NCI-H2171 (cell line): ENCODE measurements around the gene OR52B6.
"Not testable (repeated sequence)": the region's sequence is repeated elsewhere in the genome, so short reads cannot be mapped to it uniquely, and the experiment has no call there.

ENCODE experiments used
- DNase-seq: peaks from one replicate; lab custom pipeline; 2025; lab: John Stamatoyannopoulos, UW

Gene OR52B6, protein sequence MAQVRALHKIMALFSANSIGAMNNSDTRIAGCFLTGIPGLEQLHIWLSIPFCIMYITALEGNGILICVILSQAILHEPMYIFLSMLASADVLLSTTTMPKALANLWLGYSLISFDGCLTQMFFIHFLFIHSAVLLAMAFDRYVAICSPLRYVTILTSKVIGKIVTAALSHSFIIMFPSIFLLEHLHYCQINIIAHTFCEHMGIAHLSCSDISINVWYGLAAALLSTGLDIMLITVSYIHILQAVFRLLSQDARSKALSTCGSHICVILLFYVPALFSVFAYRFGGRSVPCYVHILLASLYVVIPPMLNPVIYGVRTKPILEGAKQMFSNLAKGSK

DNA sequence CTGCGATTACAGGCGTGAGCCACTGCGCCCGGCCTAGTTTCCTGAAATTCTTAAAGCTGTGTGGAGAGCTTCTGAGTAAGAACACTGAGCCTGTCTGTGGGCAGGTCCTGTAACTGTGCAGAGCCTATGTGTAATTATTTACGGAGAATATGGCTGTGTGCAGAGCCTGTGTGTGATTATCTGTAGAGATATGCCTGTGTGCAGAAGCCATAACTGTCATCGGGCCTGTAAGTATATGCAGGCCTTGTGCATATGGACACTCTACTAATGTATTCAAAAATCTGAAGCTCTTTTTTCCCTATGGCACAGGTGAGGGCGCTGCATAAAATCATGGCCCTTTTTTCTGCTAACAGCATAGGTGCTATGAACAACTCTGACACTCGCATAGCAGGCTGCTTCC is at the start of gene OR52B6:
OR52B6 (plus strand) TSS at position 301 of the 400 bp plus-strand sequence; CDS start at position 301, 0 bp downstream.
- DNase-seq: no peak

DNA sequence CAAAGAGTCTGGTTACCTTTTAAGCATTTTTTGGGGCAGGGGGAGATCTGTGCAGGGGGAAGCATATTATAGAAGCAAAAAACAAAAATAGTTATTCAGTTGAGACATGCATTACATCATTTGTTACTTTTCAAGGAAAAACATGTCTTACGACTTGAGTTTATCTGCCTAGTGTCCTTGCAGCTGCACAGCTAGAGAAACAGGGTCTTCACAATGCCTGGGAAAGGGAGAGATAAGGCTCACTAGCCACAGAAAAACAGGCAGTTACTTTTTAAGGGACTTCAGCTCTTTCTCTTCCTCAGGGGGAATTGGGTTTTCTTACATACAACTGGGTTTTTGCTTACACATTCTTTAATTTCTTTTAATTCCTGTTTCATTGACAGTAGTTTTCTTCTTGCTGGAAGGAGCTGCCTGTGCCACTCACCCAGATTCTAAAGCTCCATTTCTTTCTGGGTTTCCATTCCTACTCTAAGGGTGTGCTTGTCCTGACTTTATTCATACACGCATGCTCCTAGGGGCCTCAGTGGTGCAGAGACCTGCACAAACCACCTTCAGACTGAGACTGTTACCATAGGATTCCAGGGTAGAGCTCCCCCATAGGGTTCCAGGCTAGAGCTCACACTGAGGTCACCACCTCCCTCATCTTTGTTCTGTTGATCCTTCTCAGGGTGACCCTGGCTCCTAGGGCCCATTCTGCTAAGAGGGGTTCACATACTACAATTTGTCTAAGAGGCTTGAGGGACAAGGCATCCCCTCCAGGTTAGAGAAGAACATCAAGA is 49.4 kb upstream of the OR52B6 start:
- DNase-seq: no peak

DNA sequence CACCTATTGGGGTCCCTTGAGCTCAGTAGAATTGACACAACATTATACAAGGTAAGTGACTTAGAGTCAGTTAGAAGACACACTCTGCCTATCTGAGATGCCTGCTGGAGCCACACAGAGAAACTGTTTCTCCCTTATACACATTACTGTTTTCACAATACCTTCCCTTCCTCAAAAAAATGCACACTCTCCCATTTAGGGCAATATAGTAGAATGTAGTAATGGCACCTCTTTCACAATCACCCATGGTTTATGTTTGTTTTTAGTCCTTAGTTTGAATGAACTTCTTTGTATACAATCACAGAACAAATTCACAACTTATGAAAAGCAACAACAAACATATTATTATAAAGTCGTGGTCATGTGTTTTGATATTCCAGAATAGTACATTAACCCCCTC is 46.6 kb upstream of the OR52B6 start:
- DNase-seq: no peak

DNA sequence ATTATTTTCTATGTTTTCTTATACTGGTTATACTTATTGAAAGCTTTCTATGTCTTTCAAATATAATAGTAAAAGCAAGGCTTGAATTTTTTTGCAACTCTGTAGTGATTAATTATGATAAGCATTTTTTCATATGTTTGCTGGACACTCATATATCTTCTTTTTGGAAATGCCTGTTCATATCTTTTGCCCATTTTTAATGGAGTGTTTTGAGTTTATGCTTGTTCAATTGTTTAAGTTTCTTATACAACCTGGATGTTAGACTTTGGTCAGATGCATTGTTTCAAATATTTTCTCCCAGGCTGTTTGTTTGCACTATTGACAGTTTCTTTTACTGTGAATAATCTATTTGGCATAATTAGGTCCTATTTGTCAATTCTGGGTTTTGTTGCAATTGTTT is 44.2 kb upstream of the OR52B6 start:
- no peak for DNase-seq

DNA sequence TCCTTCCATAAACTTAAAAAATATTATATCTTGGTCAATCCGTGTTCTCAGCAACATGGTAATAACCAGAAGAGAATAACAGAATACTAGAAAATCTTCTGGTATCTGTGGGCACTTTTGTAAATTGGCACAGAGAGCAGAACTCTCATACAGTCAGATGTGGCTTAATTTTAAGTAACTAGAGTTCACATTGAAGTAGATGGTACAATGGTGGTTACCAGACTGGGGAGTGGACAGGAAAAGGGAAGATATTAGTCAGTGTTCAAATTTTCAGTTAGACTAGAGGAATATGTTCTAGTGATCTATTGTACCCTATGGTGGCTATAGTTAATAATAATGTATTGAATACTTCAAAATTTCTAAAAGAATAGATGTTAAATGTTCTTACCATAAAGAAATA is 39.2 kb upstream of the OR52B6 start:
- no peak for DNase-seq

DNA sequence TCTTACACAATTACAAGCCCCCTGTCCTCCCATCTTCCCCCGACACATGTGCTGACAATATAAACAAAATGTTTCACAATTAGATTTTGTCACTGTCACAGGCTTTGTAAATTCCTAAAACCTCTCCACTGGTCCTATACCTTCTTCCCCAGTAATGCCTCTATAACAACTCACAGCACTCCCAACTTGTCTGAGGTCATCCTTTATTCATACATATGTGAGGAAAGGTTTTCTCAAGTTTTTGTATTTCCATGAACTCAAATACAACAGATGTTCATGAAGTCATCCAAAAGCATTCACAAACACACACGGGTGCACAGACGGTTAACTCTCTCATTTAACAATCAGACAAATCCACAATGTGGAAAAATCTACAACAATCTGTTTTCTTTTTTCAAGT is 34.2 kb upstream of the OR52B6 start:
- no peak for DNase-seq

DNA sequence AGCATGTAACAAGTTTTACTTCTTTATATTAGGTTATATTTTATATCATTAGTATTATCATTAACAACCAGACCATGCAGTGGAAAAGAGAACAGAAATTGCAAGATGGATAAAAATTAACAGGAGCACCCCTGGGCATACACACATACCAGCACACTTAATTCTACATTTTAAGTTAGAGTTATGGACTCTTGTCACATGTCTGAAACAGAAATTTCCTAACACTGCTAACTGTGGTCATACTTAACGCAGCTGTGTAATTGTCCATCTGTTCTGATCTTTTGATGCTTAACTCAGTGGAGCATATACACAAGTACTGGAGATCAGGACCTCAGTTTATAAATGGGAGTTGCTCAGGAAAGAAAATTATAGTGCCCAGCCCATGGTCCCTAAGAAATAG is 32.7 kb upstream of the OR52B6 start:
- no peak for DNase-seq

DNA sequence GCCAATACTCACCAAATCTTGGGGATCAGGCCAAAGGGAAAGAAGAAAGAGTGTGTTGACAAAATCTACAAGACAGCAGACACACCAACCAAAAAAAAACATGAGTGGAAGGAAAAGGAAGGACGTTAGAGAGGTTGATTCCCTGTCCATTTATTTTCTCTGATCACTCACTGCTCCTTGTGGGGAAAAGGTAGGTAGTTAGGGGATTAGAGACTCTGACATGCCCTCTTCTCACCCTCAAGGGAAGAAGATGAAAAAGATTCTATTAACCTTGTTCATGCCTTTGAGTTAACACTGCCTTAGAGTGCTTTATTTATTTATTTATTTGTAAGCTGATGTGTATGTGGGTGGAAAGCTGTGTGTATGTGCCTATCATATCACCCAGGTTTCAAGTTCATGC is 32.2 kb upstream of the OR52B6 start, which contains the start of gene OR52H1:
OR52H1 (minus strand) TSS at position 101 of the 400 bp plus-strand sequence. CDS start 3,035 bp downstream, outside the sequence.
- no peak for DNase-seq

DNA sequence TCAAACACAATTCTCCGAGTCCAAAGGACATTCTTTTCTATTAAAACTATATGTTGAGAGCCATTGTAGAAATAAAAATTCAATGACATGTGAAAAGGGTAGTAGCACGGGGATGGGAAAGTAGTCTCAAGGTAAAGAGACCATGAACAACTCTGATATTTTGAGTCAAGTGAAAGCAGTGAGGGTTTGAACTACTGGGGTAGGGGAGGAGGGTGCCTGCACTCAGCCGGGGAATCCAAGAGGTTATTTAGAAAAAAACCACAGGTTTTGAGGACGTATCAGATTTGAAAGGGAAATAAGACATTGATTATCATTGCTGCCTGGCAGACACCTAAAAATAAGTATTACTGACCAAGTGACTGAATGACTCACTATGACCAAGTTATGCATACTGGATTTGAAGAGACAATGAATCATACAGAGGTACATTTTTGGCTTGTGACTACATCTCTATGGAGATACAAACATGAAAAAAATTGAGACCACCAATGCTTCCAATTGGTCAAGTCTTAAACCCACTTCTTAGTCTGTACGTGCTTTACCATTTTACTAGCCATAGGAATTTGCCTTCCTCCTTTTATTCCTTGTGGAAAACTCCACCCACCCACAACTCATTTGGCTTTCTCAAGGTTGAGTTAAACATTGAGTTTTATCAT is 30.1 kb upstream of the OR52B6 start:
- no peak for DNase-seq

DNA sequence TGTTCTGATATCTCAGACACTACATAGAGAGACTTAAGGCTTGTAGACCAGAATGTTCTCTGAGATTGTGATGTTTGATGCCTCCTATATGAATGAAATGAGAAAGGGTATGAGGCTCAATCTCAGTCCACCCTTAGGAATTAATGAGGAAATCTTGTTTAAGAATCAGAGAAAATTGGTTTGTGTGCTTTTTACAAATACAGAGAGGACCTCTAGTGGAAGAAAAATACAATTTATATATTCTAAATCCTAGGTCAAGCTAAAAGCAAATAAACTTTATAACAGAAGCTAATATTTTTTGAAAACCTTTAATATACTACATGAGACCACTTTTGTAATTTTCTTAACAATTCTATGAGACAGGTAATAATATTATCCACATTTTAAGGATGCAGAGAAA is 27.3 kb upstream of the OR52B6 start:
- DNase-seq: no peak

DNA sequence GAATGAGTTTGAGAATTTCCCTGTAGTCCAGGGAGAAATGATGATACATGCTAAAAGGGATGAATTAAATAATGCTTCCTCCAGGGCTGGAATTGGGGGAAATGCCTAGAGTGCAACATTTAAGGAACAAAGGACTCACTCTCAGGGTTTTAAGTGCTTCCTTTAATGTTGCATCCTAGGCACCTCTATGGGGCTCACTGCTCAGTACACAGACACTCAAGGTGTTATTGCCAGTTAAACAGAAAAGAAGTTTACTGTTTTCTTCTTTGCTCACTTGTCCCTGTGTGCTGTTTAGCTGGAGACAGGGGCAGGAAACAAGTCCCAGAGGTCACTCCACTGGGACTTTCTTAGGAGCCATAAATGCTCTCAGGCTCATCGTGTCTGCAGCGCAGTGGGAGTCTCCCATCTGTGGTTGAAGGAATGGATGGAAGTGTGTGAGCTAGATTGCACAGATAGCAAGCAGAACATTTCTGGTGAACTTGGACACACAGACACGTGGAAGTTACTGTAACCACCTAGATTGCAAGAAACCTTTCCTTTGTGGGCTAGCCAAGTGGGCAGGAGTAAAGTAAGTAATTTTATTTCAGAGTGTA is 24.0 kb upstream of the OR52B6 start:
- DNase-seq: no peak

DNA sequence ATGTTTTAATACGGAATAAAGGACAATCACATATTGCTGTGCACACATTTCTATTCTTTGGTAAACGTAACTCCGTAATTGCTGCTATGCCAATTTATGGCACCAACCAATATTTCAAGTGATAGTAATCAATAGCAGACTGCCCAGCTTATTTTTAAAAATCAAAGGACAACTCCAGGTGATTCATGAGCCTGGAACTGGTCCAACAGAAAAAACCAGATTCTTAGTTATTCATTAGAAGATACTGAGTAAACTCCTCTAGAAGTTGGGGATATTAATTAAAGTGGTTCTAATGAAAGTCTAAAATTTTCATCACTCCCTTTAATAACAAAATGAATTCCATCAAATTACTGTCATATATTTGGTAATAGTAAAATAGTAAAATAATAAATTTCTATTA is 22.9 kb upstream of the OR52B6 start:
- no peak for DNase-seq

DNA sequence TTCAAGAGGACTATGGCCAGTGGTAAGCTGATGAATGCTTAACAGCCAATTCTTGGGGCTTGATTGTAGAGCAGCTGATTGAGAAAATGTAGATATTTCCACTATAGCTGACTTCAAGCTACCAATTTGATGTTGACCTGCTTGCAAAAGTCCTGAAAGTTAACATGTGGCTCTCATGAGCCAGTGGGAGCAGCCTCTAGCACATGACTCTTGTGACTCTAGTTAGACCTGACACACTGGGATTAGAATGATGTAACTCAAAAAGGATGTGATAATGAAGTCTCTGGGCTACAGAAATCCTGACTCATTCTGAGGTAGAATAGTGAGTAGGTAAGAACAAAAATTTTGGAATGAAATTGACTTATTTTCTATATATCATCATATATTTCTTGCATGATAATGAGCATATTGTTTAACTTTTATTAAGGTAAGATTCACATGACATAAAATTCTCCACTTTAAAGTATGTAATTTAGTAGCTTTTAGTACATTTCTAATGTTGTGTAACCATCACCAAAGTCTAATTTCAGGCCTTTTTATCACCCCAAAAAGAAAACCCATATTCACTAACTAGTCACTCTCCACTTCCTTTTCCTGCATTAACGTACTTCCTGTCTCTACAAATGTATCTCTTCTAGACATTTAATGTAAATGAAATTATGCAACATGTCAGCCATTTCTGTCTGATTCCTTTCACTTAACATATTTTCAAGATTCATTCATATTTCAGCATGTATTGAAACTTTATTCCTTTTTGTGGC is 16.2 kb upstream of the OR52B6 start:
- no peak for DNase-seq

DNA sequence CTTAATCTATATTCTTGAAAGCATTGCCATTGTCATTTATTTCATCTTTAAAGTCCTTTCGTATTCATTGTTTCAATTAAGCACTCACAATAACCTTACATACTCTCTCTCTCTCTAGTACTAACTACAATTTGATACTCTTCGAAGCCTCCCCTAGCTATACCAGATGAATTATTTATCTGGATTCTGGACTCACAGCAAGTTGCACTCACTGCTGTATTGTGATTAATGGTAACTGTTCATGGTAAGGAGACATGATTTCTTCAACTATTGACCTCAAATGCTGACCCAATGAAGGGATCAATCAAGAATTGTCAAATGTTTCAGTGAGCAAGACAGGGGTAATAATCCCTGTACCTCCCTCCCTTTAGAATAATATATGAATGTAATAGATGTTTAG is 6.0 kb upstream of the OR52B6 start:
- no peak for DNase-seq

DNA sequence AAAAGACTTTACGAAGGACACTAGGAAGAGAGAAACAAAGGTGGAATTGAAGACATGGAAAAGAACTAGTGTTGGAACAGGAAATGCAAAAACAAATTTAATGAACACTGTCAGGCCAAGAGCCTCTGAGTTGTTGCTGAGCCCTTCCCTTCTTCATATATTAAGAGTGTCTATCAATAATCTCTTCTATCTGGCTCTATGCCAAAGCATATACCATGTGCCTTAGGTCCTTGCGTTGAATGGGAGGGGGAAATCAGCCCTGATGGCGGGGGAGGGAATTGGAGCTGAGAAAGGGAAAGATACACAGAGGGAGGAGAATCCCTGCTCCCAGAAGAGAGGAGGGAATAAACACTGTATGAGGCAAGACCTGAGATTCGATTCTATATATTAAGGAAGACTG is 5.5 kb upstream of the OR52B6 start:
- DNase-seq: no peak

DNA sequence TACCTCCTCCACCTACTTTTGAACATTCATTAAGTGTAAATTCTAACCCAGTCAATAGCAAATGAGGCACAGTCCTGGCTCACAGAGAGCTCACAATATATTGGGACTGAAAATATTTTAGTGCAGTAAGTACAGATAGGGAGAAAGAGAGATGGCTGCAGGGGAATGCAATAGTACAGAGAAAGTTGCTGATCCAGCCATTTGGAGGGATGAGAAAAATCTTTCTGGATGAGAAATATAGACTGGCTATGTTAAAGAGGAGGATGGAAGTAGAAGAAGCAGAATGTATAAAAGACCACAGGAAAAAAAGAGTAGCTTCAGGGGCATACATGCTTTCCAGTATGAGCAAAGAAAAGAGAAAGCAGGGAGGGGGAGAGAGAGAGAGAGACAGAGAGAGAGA is 3.6 kb upstream of the OR52B6 start:
- DNase-seq: no peak

DNA sequence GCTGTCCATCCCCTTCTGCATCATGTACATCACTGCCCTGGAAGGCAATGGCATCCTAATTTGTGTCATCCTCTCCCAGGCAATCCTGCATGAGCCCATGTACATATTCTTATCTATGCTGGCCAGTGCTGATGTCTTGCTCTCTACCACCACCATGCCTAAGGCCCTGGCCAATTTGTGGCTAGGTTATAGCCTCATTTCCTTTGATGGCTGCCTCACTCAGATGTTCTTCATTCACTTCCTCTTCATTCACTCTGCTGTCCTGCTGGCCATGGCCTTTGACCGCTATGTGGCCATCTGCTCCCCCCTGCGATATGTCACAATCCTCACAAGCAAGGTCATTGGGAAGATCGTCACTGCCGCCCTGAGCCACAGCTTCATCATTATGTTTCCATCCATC is 337 bp downstream of the OR52B6 start:
- DNase-seq: no peak

DNA sequence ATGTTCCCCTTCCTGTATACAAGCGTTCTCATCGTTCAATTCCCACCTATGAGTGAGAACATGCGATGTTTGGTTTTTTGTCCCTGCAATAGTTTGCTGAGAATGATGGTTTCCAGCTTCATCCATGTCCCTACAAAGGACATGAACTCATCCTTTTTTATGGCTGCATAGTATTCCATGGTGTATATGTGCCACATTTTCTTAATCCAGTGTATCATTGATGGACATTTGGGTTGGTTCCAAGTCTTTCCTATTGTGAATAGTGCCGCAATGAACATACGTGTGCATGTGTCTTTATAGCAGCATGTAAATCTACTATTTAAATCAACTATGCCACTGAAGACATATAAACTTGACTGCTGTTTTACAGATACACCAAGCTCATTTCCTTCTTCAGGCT is 3.8 kb downstream of the OR52B6 start:
- not testable (repeated sequence) for DNase-seq

DNA sequence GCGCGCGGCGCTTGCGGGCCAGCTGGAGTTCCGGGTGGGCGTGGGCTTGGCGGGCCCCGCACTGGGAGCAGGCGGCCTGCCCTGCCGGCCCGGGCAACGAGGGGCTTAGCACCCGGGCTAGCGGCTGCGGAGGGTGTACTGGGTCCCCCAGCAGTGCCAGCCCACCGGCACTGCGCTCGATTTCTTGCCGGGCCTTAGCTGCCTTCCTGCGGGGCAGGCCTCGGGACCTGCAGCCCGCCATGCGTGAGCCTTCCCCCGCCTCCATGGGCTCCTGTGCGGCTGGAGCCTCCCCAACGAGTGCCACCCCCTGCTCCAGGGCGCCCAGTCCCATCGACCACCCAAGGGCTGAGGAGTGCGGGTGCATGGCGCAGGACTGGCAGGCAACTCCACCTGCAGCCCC is 9.2 kb downstream of the OR52B6 start:
- DNase-seq: not testable (repeated sequence)

DNA sequence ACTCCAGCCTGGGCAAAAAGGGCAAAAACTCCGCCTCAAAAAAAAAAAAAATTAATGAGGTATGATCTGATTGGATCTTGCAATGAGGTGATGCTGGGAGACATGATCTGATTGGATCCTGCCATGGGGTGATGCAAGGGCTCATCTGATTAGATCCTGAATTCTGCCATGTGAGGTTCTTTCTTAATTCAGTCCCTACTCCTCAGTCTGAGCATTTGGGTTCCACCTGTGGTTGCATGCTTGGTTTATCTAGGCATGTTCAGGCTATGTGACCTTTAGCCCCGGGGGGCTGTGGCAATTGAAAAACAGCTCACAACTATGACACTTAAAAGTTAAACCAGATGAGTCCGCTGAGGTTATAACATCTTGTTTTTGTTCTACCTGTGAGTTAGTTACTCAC is 10.9 kb downstream of the OR52B6 start:
- no peak for DNase-seq

DNA sequence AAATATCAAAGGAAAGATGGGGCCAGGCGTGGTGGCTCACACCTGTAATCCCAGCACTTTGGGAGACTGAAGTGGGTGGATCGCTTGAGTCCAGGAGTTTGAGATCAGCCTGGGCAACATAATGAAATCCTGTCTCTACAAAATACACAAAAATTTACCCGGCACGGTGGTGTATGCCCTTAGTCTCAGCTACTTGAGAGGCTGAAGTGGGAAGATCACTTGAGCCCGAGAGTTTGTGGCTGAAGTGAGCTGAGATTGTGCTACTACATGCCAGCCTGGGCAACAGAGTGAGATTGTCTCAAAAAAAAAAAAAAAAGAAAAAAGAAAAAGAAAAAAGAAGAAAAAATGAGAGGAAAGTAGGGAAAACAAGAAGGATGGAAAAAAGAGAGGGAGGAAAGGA is 11.9 kb downstream of the OR52B6 start:
- DNase-seq: no peak

DNA sequence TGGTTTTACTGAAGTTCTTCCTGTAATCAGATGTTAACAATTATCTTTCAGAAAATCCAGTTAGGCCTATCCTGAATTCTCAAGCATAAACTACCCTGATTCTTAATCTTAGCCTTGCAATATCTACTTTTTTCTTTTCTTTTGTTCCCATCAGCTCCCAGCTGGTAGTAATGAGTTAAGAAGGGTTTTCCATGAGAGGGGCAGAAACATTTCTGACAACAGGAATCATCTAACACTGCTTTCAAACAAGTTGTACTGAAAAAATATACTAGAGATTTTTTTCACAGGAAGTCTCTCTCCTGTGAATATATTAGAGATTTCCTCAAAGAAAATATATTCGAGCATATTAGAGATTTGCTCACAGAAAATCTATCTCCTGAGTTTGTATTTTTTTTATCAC is 12.5 kb downstream of the OR52B6 start:
- DNase-seq: no peak
